Esophagus squamous epithelium (tissue), 5 donors: ENCODE results near the gene NOC4L. TPM values are rescaled to one million over a fixed set of nuclear protein-coding genes. Genes with fewer than 3 reads are reported as not detected.
A peak's percentile ranks its signal among the peaks of the same experiment; 100 is the strongest.

Experiments used
- DNase-seq: peaks from one replicate; lab custom pipeline; 2025; lab: John Stamatoyannopoulos, UW
- H3K27ac ChIP-seq, 4 donors: fragments of 200-600 bp; sonication (generic); one replicate each; pipeline ENCODE4 v1.5.1; 2016 to 2019; ENCODE audit warnings: mild to moderate bottlenecking in 1 of 4
- H3K27me3 ChIP-seq, 4 donors: fragments of 200-600 bp; sonication (generic); 1 replicate in 3 of 4; 2 replicates in 1 of 4; pipeline versions ENCODE4 v1.5.1 to v1.6.0; 2017 to 2021; ENCODE audit warnings: antibody characterized with exemption in 1 of 4
- H3K36me3 ChIP-seq, 3 donors: fragments of 200-600 bp; sonication (generic); one replicate each; pipeline ENCODE4 v1.5.1; 2016 to 2019
- H3K4me1 ChIP-seq, 3 donors: fragments of 200-600 bp; sonication (generic); one replicate each; pipeline ENCODE4 v1.5.1; 2017 to 2019
- H3K4me3 ChIP-seq, 4 donors: fragments of 200-600 bp; sonication (generic); 1 replicate in 3 of 4; 2 replicates in 1 of 4; pipeline ENCODE4 v1.5.1; 2016 to 2019; ENCODE audit warnings: mild to moderate bottlenecking in 2 of 4, moderate library complexity in 1 of 4
- H3K9me3 ChIP-seq, 3 donors: fragments of 200-600 bp; sonication (generic); one replicate each; pipeline ENCODE4 v1.5.1; 2016 to 2019
- POLR2A ChIP-seq, 4 donors: fragments of 450-650 bp; IDR thresholded peaks; one replicate each; pipeline ENCODE4 v1.6.1; 2017; ENCODE audit warnings: antibody characterized with exemption in 4 of 4, mild to moderate bottlenecking in 4 of 4, moderate library complexity in 3 of 4
- WGBS, 2 donors: methylation state at CpG; one replicate each; pipeline ENCODE4 v1.1.5; 2018; 5-methylcytosine and 5-hydroxymethylcytosine counted together
- intact Hi-C: fragments of 100-400 bp; cut with DNase I; formaldehyde crosslinking; loops from one replicate; pipeline ENCODE4 v1.15.0; 2022
- total RNA-seq, 4 donors: library from RNA; depleted of rRNA; stranded (reverse); fragments of >200 nt; gene quantifications; one replicate each; pipeline ENCODE4 v1.1.0, GENCODE V29; 2016
- TF ChIP-seq, protein P1 (sequence below), 6 experiments: fragments of 450-650 bp in 4 of 6; fragments of 200-600 bp in 2 of 6; sonication (generic) in 2 of 6; IDR thresholded peaks; one replicate each; pipeline ENCODE4 v1.5.1; 2016 to 2019; ENCODE audit warnings: antibody characterized with exemption in 6 of 6, mild to moderate bottlenecking in 4 of 6, moderate library complexity in 4 of 6
- donor health status: DM: yes; HTN: yes; CAD: no.

The NOC4L gene
- total RNA-seq, 4 donors from 2014 or later, result 9.6 to 12.1 (median 11.1) TPM

DNA sequence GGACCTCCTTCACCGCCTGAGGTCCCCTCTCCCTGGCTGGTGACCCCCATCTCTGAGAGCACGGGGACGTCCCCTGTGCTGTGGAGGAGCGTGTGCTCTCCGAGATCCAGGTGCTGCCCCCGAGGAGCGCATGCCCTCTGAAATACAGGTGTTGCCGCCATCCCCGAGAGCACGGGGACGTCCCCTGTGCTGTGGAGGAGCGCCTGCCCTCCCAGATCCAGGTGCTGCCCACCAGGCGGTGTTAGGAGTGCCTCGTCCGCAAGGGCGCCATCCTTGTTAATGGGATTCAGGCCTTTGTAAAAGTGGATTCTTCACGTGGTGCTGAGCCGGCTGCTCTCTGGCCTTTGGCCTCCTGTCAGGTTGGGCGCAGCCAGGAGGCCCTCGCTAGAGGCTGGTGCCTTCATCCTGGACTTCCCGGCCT lies 10.1 kb downstream of the NOC4L start:
- no peak for TF ChIP-seq POLR2A (IDR thresholded peaks at IDR 0.05)
- TF ChIP-seq, protein P1, sequence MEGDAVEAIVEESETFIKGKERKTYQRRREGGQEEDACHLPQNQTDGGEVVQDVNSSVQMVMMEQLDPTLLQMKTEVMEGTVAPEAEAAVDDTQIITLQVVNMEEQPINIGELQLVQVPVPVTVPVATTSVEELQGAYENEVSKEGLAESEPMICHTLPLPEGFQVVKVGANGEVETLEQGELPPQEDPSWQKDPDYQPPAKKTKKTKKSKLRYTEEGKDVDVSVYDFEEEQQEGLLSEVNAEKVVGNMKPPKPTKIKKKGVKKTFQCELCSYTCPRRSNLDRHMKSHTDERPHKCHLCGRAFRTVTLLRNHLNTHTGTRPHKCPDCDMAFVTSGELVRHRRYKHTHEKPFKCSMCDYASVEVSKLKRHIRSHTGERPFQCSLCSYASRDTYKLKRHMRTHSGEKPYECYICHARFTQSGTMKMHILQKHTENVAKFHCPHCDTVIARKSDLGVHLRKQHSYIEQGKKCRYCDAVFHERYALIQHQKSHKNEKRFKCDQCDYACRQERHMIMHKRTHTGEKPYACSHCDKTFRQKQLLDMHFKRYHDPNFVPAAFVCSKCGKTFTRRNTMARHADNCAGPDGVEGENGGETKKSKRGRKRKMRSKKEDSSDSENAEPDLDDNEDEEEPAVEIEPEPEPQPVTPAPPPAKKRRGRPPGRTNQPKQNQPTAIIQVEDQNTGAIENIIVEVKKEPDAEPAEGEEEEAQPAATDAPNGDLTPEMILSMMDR (IDR thresholded peaks at IDR 0.05), result no peak

DNA sequence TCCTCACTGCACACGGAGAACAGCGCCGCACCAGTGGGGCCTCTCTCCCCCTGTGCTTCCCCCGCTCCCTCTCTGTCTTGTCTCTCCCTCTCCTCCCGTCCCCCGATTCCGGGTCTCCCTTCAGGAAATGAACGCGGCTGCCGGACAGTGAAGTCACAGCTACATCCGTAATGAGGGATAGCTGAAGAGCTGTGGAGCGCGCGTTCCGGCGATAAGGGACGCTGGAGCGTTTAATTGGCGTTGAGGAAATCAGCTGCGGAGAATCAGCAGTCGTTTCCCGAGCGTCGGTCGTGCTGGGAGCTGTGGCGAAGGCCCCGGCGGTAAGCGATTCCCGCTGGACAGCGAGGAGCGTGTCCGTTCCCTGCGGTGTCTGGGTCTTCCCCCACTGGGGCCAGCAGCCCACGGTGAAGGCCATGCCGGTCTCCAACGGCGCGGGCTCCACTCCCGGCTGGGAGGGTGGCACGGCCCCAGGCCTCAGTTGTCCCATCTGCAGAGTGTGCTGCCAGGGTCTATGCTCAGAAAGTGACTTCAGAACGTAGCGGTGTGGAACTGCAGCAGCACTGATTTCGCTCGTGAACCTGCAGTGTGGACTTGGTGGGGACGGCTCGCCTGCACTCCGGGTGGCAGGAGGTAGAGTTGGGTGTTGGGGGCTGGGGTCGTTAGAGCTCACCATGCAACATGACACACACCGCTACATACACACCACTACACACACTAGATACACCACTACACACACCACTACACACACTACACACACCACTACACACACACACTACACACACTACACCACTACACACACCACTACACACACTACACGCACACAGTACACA lies 10.9 kb downstream of the NOC4L start:
- Histone ChIP-seq H3K4me3 (no peak overlapping the region), H3K27me3 (no peaks in the 10 kb centered on the region), H3K9me3 (no peaks in the 10 kb centered on the region), H3K27ac (no peak overlapping the region), H3K36me3 (peaks cover 10 to 27% (median 14%) of the 10 kb centered on the region in 3 donors), H3K4me1 (peaks cover 6 to 9% (median 7%) of the 10 kb centered on the region in 3 donors)
- DNase-seq, result no peak
- WGBS, 2 donors, result 90 to 92% methylated on average over 32 to 36 of the region's 51 CpGs
- intact Hi-C loops, result loop anchor here (10.0 kb wide), 1 partner anchor 250 kb away; no protein-coding TSS in a partner anchor
- no peak for TF ChIP-seq POLR2A (IDR thresholded peaks at IDR 0.05)
- TF ChIP-seq, protein P1 (IDR thresholded peaks at IDR 0.05), result no peak

More for the DNA sequence above, 10.1 kb downstream of the NOC4L start:
- peak overlapping the region in 3 of 4 donors; percentile 19 to 50 (median 27) for H3K4me3 ChIP-seq
- WGBS, 2 donors, result 48 to 61% methylated on average over 7 to 9 of the region's 21 CpGs
- DNase-seq, result no peak
- H3K9me3 ChIP-seq, result no peaks in the 10 kb centered on the region
- intact Hi-C loops, result loop anchor here (10.0 kb wide), 1 partner anchor 250 kb away; no protein-coding TSS in a partner anchor
- no peak overlapping the region for H3K27ac ChIP-seq
- H3K36me3 ChIP-seq, result peaks cover 10 to 27% (median 14%) of the 10 kb centered on the region in 3 donors
- H3K4me1 ChIP-seq, result peaks cover 6 to 9% (median 7%) of the 10 kb centered on the region in 3 donors
- H3K27me3 ChIP-seq, result no peaks in the 10 kb centered on the region

DNA sequence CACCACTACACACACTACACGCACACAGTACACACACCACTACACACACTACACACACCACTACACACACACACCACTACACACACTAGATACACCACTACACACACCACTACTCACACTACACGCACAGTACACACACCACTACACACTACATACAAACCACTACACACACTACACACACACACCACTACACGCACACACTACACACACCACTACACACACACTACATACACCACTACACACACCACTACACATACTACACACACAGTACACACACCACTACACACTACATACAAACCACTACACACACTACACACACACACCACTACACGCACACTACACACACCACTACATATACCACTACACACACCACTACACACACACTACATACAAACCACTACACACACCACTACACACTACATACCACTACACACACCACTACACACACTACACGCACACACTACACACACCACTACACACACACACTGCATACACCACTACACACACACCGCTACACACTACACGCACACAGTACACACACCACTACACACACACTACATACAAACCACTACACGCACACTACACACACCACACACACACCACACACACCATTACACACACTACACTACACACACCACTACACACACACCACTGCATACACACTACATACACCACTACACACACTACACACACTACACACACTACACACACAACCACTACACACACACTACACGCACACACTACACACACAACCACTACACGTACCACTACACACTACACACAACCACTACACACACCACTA lies 11.7 kb downstream of the NOC4L start:
- Histone ChIP-seq H3K27me3 (no peaks in the 10 kb centered on the region), H3K36me3 (peaks cover 10 to 22% (median 14%) of the 10 kb centered on the region in 3 donors), H3K4me3 (no peak overlapping the region), H3K9me3 (no peaks in the 10 kb centered on the region), H3K27ac (no peak overlapping the region), H3K4me1 (peaks cover 6 to 9% (median 7%) of the 10 kb centered on the region in 3 donors)
- intact Hi-C loops, result loop anchor here (10.0 kb wide), 1 partner anchor 249 kb away; no protein-coding TSS in a partner anchor
- no peak for DNase-seq
- WGBS, 2 donors, result 84 to 90% methylated on average over 10 of the region's 10 CpGs
- TF ChIP-seq, protein P1 (IDR thresholded peaks at IDR 0.05), result no peak
- no peak for TF ChIP-seq POLR2A (IDR thresholded peaks at IDR 0.05)

DNA sequence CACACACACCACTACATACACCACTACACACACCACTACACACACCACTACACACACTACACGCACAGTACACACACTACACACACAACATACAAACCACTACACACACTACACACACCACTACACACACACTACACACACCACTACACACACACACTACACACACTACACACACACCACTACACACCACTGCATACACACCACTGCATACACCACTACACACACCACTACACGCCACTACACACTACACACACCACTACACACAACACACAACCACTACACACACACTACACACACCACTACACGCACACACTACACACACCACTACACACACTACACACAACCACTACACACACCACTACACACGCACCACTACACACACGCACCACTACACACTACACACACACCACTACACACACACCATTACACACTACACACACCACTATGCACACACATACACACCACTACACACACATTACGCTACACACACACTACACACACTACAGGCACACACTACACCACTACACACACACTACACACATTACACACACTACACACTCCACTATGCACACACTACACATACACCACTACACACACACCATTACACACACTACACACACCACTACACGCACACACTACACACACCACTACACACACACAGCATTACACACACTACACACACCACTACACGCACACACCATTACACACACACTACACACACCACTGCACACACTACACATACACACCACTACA lies 12.5 kb downstream of the NOC4L start:
- no peak overlapping the region for H3K27ac ChIP-seq
- no peak for DNase-seq
- TF ChIP-seq, protein P1 (IDR thresholded peaks at IDR 0.05), result no peak
- TF ChIP-seq POLR2A (IDR thresholded peaks at IDR 0.05), result no peak
- intact Hi-C loops, result loop anchor here (10.0 kb wide), 1 partner anchor 248 kb away; no protein-coding TSS in a partner anchor
- H3K36me3 ChIP-seq, result peaks cover 2 to 14% (median 8%) of the 10 kb centered on the region in 3 donors
- peaks cover 6 to 9% (median 7%) of the 10 kb centered on the region in 3 donors for H3K4me1 ChIP-seq
- H3K27me3 ChIP-seq, result no peaks in the 10 kb centered on the region
- 81 to 86% methylated on average over 8 of the region's 8 CpGs for WGBS, 2 donors
- H3K9me3 ChIP-seq, result no peaks in the 10 kb centered on the region
- H3K4me3 ChIP-seq, result no peak overlapping the region
